Measurements from ENCODE around the gene SPTBN1.
"Not testable (repeated sequence)": the region's sequence is repeated elsewhere in the genome, so short reads cannot be mapped to it uniquely, and the experiment has no call there.

Gene SPTBN1

GRCh38 chr2:54681416-54681815, 225.3 kb downstream of the SPTBN1 start:
- DNase-seq, result peak; percentile 43

DNA sequence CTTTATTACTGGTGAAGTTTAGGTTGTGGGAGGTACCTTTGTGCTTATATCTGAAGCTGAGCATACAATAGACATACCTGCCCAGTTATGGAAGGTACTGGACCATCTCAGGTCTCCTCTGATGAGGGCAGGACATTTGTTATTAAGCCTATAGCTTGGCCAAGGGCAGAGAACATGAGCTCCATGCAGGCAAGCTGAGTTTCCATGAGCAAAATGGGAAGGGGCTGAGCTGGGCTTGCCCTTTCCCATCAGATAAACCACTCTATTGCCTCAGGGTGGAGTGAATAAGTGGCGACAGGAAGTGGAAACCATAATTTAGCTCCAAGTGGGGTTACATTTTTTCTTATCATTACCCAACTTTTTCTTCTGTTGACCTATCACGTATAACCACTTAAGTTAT, 227.5 kb downstream of the SPTBN1 start:
- DNase-seq, result no peak

DNA sequence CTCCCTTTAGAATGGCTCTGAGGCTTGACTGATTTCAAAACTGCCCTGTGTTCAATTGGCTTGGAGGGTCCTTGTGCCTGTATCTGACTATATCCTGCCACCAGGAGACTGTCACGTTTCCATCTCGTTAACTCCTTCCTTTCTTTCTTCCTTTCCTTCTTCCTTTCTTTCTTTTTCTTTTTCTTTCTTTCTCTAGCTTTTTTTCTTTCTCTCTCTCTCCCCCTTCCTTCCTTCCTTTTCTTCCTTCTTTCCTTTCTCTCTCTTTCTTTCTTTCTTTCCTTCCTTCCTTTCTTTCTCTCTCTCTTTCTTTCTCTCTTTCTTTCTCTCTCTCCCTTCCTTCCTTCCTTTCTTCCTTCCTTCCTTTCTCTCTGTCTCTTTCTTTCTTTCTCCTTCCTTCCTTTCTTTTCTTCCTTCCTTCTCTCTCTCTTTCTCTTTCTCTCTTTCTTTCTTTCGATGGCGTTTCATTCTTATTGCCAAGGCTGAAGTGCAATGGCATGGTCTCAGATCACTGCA, 229.2 kb downstream of the SPTBN1 start:
- no peak for DNase-seq

DNA sequence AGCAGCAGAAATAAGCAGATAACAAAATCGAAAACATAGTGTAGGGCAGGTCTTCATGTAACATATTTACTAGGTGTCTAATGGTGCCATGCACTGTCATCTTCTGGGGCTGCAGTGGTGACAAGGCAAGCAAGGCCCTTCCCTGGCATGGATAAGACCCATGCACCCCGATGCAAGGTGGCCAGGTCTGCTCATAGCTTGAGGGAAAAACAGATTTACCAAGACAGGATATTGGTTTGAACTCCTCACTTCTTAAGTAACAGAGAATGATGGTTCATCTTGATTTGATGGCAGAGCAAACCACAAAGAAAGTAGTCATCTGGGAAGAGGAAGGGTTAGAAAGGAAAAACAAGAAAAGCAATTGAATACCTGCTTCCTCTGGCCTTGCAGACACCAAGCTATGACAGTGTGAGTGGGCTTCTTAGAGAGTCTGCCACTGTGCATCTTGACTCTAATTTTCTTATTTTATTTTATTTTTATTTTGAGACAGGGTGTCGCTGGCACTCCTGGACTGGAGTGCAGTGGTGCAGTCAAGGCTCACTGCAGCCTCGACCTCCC, 231.5 kb downstream of the SPTBN1 start:
- DNase-seq, result no peak

GRCh38 chr2:54691445-54692135, 235.5 kb downstream of the SPTBN1 start:
- DNase-seq, result no peak

DNA sequence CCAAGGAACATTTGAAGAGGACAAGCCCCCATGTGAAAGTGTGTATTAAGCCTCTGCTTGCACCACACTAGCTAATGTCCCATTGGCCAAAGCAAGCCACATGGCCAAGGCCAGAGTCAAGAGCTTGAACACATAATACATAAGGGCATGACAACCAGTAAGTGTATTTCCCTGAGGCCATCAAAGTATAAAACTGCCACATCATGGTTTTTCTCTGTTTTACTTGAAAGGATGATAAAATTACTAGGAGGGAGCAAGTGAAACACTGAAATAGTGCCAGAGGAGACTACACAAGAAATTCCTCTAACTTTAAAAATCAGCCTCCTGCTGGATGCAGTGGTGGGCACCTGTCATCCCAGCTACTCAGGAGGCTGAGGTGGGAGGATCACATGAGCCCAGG, 236.4 kb downstream of the SPTBN1 start:
- no peak for DNase-seq

DNA sequence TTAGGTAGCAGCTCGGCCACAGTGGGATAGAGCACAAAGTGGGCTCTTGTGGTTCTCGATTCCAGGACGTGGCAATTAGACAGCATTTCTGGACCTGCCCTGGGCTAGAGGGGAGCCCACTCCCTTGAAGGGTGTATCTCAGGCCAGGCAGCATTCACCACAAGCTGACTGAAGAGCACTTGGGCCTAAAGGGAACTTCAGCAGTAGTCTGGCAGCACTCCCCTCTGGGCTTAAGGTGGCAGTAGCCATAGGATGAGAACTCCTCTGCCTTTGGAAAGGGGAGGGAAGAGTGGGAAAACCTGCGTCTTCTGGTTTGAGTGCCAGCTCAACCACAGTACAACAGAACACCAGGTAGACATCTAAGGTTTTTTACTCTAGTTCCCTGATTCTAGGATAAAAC, 239.3 kb downstream of the SPTBN1 start:
- no peak for DNase-seq

DNA sequence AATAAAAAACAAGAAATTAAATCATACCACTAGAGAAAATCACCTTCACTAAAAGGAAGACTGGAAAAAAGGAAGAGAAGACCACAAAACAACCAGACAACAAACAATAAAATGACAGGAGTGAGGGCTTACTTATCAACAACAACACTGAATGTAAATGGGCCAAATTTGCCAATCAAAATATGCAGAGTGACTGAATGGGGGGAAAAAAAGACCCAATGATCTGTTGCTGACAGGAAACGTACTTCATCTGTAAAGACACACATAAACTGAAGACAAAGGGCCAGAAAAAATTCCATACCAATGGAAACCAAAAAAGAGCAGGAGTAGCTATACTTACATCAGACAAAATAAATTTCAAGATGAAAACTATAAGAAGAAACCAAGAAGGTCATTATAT, 241.8 kb downstream of the SPTBN1 start:
- DNase-seq, result no peak

- DNase-seq, result not testable (repeated sequence)
Observed at GRCh38 chr2:54698926-54699325, 242.8 kb downstream of the SPTBN1 start.

DNA sequence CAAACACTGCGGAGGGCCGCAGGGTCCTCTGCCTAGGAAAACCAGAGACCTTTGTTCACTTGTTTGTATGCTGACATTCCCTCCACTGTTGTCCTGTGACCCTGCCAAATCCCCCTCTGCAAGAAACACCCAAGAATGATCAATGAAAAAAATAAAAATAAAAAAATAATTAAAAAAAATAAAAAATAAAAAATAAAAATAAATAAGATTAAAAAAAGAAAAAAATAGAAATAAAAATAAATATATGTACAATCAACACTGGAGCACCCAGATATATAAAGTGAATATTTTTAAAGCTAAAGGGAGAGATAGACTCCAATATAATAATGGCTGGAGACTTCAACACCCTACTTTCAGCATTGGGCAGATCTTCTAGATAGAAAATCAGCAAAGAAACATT, 243.5 kb downstream of the SPTBN1 start:
- no peak for DNase-seq

DNA sequence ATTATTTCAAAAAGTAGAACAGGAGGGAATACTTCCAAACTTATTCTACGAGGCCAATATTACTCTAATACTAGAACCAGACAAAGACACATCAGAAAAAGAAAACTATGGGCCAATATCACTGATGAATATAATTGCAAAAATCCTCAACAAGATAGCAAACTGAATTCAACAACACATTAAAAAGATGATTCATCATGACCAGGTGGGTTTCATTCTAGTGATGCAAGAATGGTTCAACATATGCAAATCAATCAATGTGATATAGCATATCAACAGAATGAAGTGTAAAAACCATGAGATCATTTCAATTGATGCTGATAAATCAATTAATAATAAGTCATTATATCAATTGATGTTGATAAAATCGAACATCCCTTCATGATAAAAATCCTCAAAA, 244.9 kb downstream of the SPTBN1 start:
- no peak for DNase-seq

GRCh38 chr2:54704238-54704637, 248.1 kb downstream of the SPTBN1 start:
- DNase-seq, result no peak

- peak; percentile 73 for DNase-seq
Observed at GRCh38 chr2:54704688-54705605, 248.8 kb downstream of the SPTBN1 start.

GRCh38 chr2:54706622-54707021, 250.5 kb downstream of the SPTBN1 start:
- DNase-seq, result no peak

DNA sequence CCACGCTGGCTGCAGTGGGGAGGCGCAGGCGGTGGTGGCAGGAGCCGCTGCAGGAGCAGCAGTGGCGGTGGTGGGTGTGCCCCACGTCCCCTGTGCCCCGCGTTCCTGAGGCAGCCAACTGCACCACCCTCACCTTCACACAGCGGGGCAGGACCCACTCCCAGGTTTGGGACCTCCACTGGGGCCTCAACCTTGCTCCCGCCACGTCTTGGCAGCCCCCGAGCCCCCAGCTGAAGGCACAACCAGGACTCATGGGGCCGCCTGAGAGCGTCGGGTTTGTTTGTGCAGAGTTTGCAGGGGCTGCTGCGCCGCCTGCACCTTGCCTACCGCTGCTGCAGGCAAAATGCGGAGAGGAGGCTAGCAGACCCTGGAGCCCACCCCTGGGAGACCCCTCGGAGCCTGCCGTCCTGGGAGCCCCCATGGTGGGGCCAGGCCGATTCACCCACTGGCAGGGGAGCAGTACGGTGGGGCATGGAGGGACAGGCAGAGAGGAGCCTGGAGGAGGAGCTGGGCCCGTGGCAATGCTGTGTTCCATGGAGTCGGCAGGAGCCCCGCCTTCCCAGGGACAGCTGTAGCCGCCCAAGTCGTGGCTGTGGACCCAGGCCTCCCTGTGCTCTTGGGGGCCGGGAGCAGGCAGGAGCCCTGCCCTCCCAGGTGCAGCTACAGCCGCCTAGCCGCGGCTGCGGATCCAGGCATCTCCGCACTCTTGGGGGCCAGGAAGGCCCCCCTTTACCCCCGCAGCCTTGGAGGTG, 252.6 kb downstream of the SPTBN1 start:
- no peak for DNase-seq

GRCh38 chr2:54709336-54709809, 253.2 kb downstream of the SPTBN1 start:
- DNase-seq, result no peak

DNA sequence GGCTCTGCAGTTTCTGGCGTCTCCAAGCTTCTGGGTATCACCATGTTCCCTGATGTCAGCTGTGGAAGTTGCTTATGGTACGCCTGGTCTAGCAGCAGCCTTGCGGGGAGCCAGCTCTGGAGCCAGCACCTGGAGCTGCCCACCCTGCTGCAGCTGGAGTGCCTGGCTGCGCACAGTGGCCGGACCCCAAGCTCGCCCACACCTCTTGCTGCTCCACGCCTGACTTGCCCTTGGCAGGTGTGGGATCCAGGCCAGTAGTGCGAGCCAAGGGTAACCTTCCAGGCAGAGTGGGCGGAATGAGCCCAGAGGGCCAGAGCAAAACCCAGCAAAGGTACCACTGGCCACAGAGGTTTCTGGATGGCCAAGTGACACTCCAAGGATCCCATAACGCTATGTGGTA, 254.1 kb downstream of the SPTBN1 start:
- DNase-seq, result no peak

DNA sequence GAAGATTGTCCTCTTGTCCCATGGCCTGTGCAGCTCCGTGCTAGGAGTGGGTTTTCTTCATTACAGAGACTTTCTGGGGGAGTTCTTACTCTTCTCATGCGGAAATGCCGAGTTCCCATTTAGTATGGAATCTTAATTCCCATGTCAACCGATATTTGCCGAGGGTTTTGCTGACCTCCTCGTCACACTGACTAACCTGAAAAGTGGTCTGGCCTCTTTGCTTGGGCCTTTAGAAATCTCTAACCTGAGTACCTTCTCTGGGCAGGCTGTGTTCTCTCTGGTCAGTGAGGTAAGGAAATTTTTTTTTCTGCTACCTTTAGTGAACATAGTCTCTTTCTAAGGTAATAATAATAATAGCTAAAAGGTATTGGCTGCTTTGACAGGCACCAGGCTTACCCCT, 256.4 kb downstream of the SPTBN1 start:
- no peak for DNase-seq

DNA sequence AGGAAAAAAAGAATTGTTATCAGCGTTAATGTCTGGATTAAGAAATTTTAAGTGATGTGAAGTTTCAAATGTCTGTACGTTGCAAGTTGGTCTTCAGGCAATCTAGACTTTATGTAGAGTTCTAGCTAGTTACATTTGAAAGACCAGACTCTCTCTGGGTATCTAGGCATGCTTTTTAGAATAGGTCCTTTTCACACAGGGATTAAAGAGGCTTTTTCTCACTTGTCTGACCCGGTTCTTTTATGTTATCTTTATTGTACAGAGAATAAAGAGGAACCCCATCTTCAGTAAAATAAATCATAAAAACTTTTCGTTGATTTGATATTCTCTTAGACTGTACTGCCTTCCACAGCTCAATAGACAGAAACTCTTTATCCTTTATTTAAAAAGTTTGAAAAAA, 258.9 kb downstream of the SPTBN1 start:
- DNase-seq, result no peak

GRCh38 chr2:54716375-54716774, 260.2 kb downstream of the SPTBN1 start:
- no peak for DNase-seq

DNA sequence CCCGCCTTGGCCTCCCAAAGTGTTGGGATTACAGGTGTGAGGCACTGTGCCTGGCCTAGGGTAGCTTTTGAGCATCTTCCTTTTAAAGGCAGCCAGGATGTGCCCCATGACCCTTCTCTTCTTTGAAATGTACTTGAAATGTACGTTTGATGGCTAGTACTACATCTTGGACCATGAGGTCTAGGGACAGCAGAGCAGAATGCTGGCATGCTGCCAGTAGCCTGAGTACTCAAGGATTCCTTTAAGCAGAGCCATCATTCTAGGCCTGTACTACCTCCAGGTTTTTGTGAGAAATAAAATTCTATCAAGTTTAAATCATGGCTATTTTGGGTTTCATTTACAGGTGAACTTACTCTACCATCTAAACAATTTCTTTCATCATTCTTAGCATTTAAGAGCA, 264.4 kb downstream of the SPTBN1 start:
- no peak for DNase-seq

Data from inflammatory macrophage treated with lipopolysaccharide for 4 hours (primary cell).